ENCODE data around the gene TENM4. TPM values are rescaled to one million over a fixed set of nuclear protein-coding genes. Genes with fewer than 3 reads are reported as not detected.

The TENM4 gene
- total RNA-seq, 1 donor from 2014 or later: 50.7 TPM

- H3K27me3 Mint-ChIP-seq (ENCODE audit: unreplicated experiment): peaks cover 1% of the 10 kb centered on the region
- TF ChIP-seq, protein P1, sequence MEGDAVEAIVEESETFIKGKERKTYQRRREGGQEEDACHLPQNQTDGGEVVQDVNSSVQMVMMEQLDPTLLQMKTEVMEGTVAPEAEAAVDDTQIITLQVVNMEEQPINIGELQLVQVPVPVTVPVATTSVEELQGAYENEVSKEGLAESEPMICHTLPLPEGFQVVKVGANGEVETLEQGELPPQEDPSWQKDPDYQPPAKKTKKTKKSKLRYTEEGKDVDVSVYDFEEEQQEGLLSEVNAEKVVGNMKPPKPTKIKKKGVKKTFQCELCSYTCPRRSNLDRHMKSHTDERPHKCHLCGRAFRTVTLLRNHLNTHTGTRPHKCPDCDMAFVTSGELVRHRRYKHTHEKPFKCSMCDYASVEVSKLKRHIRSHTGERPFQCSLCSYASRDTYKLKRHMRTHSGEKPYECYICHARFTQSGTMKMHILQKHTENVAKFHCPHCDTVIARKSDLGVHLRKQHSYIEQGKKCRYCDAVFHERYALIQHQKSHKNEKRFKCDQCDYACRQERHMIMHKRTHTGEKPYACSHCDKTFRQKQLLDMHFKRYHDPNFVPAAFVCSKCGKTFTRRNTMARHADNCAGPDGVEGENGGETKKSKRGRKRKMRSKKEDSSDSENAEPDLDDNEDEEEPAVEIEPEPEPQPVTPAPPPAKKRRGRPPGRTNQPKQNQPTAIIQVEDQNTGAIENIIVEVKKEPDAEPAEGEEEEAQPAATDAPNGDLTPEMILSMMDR (IDR thresholded peaks at IDR 0.05; ENCODE audit: partially characterized antibody, unreplicated experiment): no peak
- no peaks in the 10 kb centered on the region for H3K4me1 Mint-ChIP-seq (ENCODE audit: low read depth, unreplicated experiment)
- peaks cover 8% of the 10 kb centered on the region for H3K9me3 Mint-ChIP-seq (ENCODE audit: unreplicated experiment)
- no peak for DNase-seq
- no peak overlapping the region for H3K27ac Mint-ChIP-seq (ENCODE audit: unreplicated experiment)
- peaks cover 29% of the 10 kb centered on the region for H3K36me3 Mint-ChIP-seq (ENCODE audit: unreplicated experiment)
- no peak overlapping the region for H3K4me3 Mint-ChIP-seq (ENCODE audit: unreplicated experiment)
Measured at GRCh38 chr11:78633516-78634310, 807.1 kb downstream of the TENM4 start.

GRCh38 chr11:78630561-78631303, 810.1 kb downstream of the TENM4 start:
- no peak for DNase-seq
- Mint-ChIP-seq H3K27me3 (ENCODE audit: unreplicated experiment) (peaks cover 1% of the 10 kb centered on the region), H3K36me3 (ENCODE audit: unreplicated experiment) (peaks cover 25% of the 10 kb centered on the region), H3K27ac (ENCODE audit: unreplicated experiment) (no peak overlapping the region), H3K9me3 (ENCODE audit: unreplicated experiment) (peaks cover 9% of the 10 kb centered on the region), H3K4me3 (ENCODE audit: unreplicated experiment) (no peak overlapping the region), H3K4me1 (ENCODE audit: low read depth, unreplicated experiment) (no peaks in the 10 kb centered on the region)
- TF ChIP-seq, protein P1 (IDR thresholded peaks at IDR 0.05; ENCODE audit: partially characterized antibody, unreplicated experiment): no peak

- Mint-ChIP-seq H3K27ac (ENCODE audit: unreplicated experiment) (no peak overlapping the region), H3K4me1 (ENCODE audit: low read depth, unreplicated experiment) (no peaks in the 10 kb centered on the region), H3K36me3 (ENCODE audit: unreplicated experiment) (peaks cover 25% of the 10 kb centered on the region), H3K4me3 (ENCODE audit: unreplicated experiment) (no peak overlapping the region), H3K27me3 (ENCODE audit: unreplicated experiment) (peaks cover 1% of the 10 kb centered on the region), H3K9me3 (ENCODE audit: unreplicated experiment) (peaks cover 9% of the 10 kb centered on the region)
- DNase-seq: no peak
- TF ChIP-seq, protein P1 (IDR thresholded peaks at IDR 0.05; ENCODE audit: partially characterized antibody, unreplicated experiment): no peak
Measured at GRCh38 chr11:78630155-78630554, 810.7 kb downstream of the TENM4 start.

GRCh38 chr11:78622666-78623065, 818.2 kb downstream of the TENM4 start:
- Mint-ChIP-seq H3K27me3 (ENCODE audit: unreplicated experiment) (no peaks in the 10 kb centered on the region), H3K9me3 (ENCODE audit: unreplicated experiment) (peaks cover 2% of the 10 kb centered on the region), H3K36me3 (ENCODE audit: unreplicated experiment) (peaks cover 25% of the 10 kb centered on the region), H3K4me3 (ENCODE audit: unreplicated experiment) (no peak overlapping the region), H3K27ac (ENCODE audit: unreplicated experiment) (no peak overlapping the region), H3K4me1 (ENCODE audit: low read depth, unreplicated experiment) (no peaks in the 10 kb centered on the region)
- TF ChIP-seq, protein P1 (IDR thresholded peaks at IDR 0.05; ENCODE audit: partially characterized antibody, unreplicated experiment): no peak
- no peak for DNase-seq

DNA sequence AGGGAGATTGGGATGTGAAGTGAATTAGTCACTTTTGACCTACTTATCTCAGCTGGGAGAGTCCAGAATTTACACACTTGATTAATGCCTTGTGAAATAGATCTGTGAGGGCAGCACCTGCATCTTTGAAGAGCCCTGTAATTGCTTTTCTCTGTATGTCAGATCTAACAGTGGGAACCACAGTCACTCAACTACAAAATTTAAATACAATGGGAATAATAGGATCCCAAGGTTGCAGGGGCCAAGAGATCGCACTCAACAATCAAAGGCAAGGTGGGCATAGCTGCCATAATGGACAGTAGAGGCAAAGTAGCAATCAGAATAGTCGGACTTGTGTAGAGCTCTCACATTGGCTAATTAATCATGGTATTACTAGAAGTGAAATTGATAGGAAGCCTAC, 820.7 kb downstream of the TENM4 start:
- Mint-ChIP-seq H3K9me3 (ENCODE audit: unreplicated experiment) (peaks cover 2% of the 10 kb centered on the region), H3K36me3 (ENCODE audit: unreplicated experiment) (peaks cover 25% of the 10 kb centered on the region), H3K4me3 (ENCODE audit: unreplicated experiment) (no peak overlapping the region), H3K4me1 (ENCODE audit: low read depth, unreplicated experiment) (no peaks in the 10 kb centered on the region), H3K27ac (ENCODE audit: unreplicated experiment) (no peak overlapping the region), H3K27me3 (ENCODE audit: unreplicated experiment) (no peaks in the 10 kb centered on the region)
- no peak for DNase-seq
- TF ChIP-seq, protein P1 (IDR thresholded peaks at IDR 0.05; ENCODE audit: partially characterized antibody, unreplicated experiment): no peak
